ENCODE results near the gene FHIT.

GRCh38 chr3:60076331-60076730 is 1174.9 kb downstream of the FHIT start:
- TF ChIP-seq CTCF (IDR thresholded peaks at IDR 0.05; ENCODE audit: poor library complexity) (no peak), EZH2 (IDR thresholded peaks at IDR 0.05; ENCODE audit: borderline replicate concordance) (no peak)

All from hepatocyte (in vitro differentiated cells).